HG02759 (cell line): Measurements from ENCODE around the gene TMEM41B.

Experiments used
- ATAC-seq: cut with Tn5 transposase; IDR thresholded peaks from one replicate; pipeline ENCODE4 v1.9.1; 2021; ENCODE audit warnings: mild to moderate bottlenecking, moderate library complexity; ENCODE audit not compliant: unreplicated experiment

The TMEM41B gene

GRCh38 chr11:9310485-9311090, 3.8 kb downstream of the TMEM41B start:
- no peak for ATAC-seq

GRCh38 chr11:9304178-9304577, 10.2 kb downstream of the TMEM41B start:
- ATAC-seq: no peak

DNA sequence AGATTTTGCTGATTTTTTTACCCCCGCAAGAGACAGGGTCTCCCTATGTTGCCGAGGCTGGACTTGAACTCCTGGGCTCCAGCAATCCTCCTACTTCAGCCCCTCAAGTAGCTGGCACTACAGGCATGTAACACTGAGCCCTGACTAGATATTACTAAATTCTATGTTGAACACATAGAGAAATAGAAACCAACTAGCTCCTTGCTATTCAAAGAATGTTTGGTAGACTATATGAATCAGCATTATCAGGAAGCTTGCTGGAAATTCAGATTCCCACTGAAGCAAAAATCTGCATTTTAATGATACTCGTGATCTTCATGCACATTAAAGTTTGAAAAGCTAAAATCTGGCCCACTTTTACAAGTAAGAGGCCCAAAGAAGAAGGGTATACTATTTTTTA, 11.9 kb downstream of the TMEM41B start:
- no peak for ATAC-seq

GRCh38 chr11:9301720-9302119, 12.7 kb downstream of the TMEM41B start:
- no peak for ATAC-seq

GRCh38 chr11:9293646-9294045, 20.7 kb downstream of the TMEM41B start:
- no peak for ATAC-seq

GRCh38 chr11:9285850-9286587, 28.4 kb downstream of the TMEM41B start:
- no peak for ATAC-seq

- peak; percentile 87 for ATAC-seq
These were observed 33.6 kb downstream of the TMEM41B start for GRCh38 chr11:9280655-9281301.

GRCh38 chr11:9277176-9277575, 37.2 kb downstream of the TMEM41B start:
- ATAC-seq: no peak

DNA sequence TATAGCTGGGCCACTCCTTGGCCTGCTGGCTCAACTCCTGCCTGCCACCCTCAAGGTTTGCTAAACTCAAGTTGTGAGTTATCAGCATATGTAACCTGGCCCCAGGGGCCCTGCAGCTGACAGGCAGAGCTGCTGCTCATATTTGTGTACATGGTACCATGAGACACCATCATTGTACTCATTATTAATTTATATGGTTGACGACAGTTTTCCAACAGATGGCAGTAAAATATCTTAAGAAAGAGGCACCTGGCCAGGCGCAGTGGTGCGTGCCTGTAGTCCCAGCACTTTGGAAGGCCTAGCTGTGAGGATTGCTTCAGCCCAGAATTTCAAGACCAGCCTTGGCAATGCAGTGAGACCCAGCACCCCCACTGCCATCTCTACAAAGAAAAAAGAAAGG, 37.8 kb downstream of the TMEM41B start:
- no peak for ATAC-seq

- no peak for ATAC-seq
These were observed 39.7 kb downstream of the TMEM41B start for GRCh38 chr11:9274499-9275258.

GRCh38 chr11:9273376-9274336, 40.7 kb downstream of the TMEM41B start:
- ATAC-seq: no peak

DNA sequence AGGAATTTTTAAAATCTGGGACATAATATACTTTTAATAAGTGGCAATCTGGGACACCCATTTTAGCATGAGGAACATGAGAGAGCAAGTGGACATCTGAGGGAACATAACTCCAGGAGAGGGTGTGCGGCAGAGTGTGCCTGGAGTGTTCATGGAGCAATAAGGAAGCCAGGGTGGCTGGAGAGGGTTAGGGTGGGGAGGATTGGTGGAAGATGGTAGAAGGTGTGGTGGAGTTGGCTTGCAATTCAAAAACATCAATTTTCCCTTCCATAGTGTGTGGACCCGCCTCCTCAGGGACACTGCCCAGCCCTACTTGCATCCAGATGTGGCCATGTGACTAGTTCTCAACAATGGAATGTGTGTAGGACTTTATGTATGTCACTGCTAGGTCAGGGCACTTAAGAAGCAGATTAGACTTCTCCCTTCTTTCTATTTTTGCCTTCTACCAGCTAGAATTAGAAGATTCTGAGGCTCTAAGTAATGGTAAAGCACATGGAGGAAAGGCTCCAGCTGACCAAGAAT, 44.8 kb downstream of the TMEM41B start:
- ATAC-seq: no peak

- no peak for ATAC-seq
These were observed 46.7 kb downstream of the TMEM41B start for GRCh38 chr11:9267680-9268079.

DNA sequence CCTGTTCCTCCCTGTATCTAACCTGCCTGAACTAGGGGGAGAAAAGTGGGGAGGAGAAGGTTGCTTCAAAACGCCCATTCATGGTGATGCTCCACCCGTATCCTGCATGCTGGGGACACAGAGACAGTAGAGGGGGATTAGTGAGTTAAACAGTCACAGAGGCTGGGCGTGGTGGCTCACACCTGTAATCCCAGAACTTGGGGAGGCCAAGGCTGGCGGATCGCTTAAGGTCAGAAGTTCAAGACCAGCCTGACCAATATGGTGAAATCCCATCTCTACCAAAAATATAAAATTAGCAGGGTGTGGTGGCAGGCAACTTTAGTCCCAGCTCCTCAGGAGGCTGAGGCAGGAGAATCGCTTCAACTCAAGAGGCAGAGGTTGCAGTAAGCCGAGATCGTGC, 47.5 kb downstream of the TMEM41B start:
- no peak for ATAC-seq

- no peak for ATAC-seq
These were observed 48.2 kb downstream of the TMEM41B start for GRCh38 chr11:9266132-9266736.

- peak; percentile 70 for ATAC-seq
These were observed 48.9 kb downstream of the TMEM41B start, which contains the start of gene DENND5A for GRCh38 chr11:9265211-9266131. TSS of gene DENND5A (minus strand) at chr11:9265350. CDS start at chr11:9265069, 281 bp downstream.

DNA sequence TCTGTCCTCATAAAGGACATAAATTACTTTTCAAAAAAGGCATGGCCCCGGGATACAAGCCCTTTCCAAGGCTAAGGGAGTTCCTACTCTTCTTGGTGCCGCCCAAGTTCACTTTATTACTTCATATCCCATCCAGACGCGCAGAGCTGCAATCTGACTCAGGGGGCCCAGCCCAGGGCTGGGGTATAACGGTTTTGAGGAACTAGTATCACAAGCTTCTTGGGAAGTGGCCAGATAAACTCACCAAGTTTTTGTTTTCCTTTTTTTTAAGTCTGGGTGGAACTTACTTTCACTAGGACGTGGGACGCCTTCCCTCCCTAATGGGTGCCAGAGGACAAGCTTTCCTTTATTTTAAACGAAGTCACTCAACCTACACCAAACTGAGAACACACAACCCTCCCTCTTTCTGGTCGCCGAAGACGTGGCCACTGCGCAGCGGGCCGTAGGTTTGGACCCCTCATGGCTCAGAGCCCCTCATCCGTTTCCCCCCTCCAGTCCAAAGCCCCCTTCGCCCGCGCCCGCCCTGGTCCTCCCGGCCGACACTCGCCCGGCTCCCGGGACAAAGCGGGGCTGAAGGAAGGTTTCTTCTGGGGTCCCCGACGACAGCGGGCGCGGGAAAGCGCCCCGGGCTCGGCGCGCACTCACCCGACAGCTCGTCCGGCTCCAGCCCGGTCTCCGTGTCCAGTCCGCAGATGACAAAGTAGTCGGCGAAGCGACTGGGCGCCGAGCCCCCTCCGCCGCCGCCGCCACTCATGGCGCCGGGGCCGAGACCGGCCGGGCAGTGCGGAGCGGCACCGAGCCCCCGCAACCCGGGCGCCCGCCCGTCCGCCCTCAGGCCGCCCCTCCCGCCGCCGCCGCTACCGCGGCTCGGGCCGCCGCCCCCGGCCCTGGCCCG, 49.8 kb downstream of the TMEM41B start:
- peak; percentile 6 for ATAC-seq
